Loucy (cell line): Measurements from ENCODE around the gene TMEM203.

Source experiments
- H2AFZ ChIP-seq: fragments of 200-600 bp; sonication (generic); 2 replicates; pipeline ENCODE4 v1.6.0; 2016; ENCODE audit warnings: antibody characterized with exemption, mild to moderate bottlenecking, low read length, moderate library complexity
- H3F3A ChIP-seq: fragments of 200-600 bp; 2 replicates; pipeline ENCODE4 v1.6.0; 2016; ENCODE audit warnings: antibody characterized with exemption, low read depth, mild to moderate bottlenecking
- H3K27me3 ChIP-seq: fragments of 200-600 bp; sonication (generic); 2 replicates; pipeline ENCODE4 v1.6.1; 2014; ENCODE audit warnings: low read length, mild to moderate bottlenecking; ENCODE audit not compliant: insufficient read depth, poor library complexity, severe bottlenecking
- H3K36me3 ChIP-seq: fragments of 200-600 bp; sonication (generic); 2 replicates; pipeline ENCODE4 v1.6.1; 2016; ENCODE audit warnings: low read length; ENCODE audit not compliant: insufficient read depth
- H3K4me1 ChIP-seq: fragments of 200-600 bp; sonication (generic); 2 replicates; pipeline ENCODE4 v1.5.1; 2014; ENCODE audit warnings: low read length, mild to moderate bottlenecking; ENCODE audit not compliant: insufficient read depth, poor library complexity, severe bottlenecking
- H3K4me2 ChIP-seq: fragments of 200-600 bp; sonication (generic); 2 replicates; pipeline ENCODE4 v1.6.0; 2014; ENCODE audit warnings: antibody characterized with exemption, low read length, low read depth, mild to moderate bottlenecking; ENCODE audit not compliant: poor library complexity, severe bottlenecking
- H3K4me3 ChIP-seq: fragments of 200-600 bp; sonication (generic); 2 replicates; pipeline ENCODE4 v1.5.1; 2014; ENCODE audit warnings: low read length, mild to moderate bottlenecking, mixed read lengths; ENCODE audit not compliant: poor library complexity, severe bottlenecking
- H3K79me2 ChIP-seq: fragments of 200-600 bp; sonication (generic); 2 replicates; pipeline ENCODE4 v1.6.1; 2014; ENCODE audit warnings: low read length; ENCODE audit not compliant: insufficient read depth
- H3K9ac ChIP-seq: fragments of 200-600 bp; sonication (generic); 2 replicates; pipeline ENCODE4 v1.6.0; 2014; ENCODE audit warnings: mild to moderate bottlenecking, low read depth, low read length, moderate library complexity; ENCODE audit not compliant: poor library complexity, severe bottlenecking
- H3K9me2 ChIP-seq: fragments of 200-600 bp; sonication (generic); replicated peaks from 2 replicates; pipeline ENCODE4 v1.6.1; 2016; ENCODE audit warnings: low read depth, low read length, mixed read lengths
- H3K9me3 ChIP-seq: fragments of 200-600 bp; sonication (generic); 2 replicates; pipeline ENCODE4 v1.6.1; 2014; ENCODE audit warnings: mild to moderate bottlenecking, antibody characterized with exemption, low read length, low read depth; ENCODE audit not compliant: insufficient read depth
- H4K20me1 ChIP-seq: fragments of 200-600 bp; sonication (generic); 2 replicates; pipeline ENCODE4 v1.6.0; 2014; ENCODE audit warnings: antibody characterized with exemption, low read length, mild to moderate bottlenecking; ENCODE audit not compliant: insufficient read depth, poor library complexity, severe bottlenecking
- EZH2phosphoT487 ChIP-seq: fragments of 200-600 bp; IDR thresholded peaks from 2 replicates; pipeline ENCODE4 v1.6.1; 2018; ENCODE audit warnings: antibody characterized with exemption, mild to moderate bottlenecking, moderate library complexity, borderline replicate concordance
- TF ChIP-seq, protein P1 (sequence below): fragments of 200-600 bp; sonication (generic); conservative IDR thresholded peaks from 2 replicates; pipeline ENCODE4 v1.5.1; 2014; ENCODE audit warnings: mild to moderate bottlenecking, antibody characterized with exemption, low read length

TMEM203 gene

GRCh38 chr9:137247135-137247915 is 41.9 kb upstream of the TMEM203 start:
- Histone ChIP-seq H3K27me3 (no peaks in the 10 kb centered on the region), H3F3A (no peaks in the 10 kb centered on the region), H2AFZ (no peak overlapping the region), H3K36me3 (peaks cover 15% of the 10 kb centered on the region; the same call in 1 of the 2 replicates), H3K9ac (no peak overlapping the region), H3K79me2 (peaks cover 17% of the 10 kb centered on the region), H3K9me2 (no peaks in the 10 kb centered on the region), H3K4me3 (no peak overlapping the region), H3K9me3 (no peaks in the 10 kb centered on the region), H4K20me1 (peaks cover 17% of the 10 kb centered on the region), H3K4me2 (no peak overlapping the region), H3K4me1 (peaks cover 15% of the 10 kb centered on the region)
- no peak for TF ChIP-seq EZH2phosphoT487
- TF ChIP-seq, protein P1, sequence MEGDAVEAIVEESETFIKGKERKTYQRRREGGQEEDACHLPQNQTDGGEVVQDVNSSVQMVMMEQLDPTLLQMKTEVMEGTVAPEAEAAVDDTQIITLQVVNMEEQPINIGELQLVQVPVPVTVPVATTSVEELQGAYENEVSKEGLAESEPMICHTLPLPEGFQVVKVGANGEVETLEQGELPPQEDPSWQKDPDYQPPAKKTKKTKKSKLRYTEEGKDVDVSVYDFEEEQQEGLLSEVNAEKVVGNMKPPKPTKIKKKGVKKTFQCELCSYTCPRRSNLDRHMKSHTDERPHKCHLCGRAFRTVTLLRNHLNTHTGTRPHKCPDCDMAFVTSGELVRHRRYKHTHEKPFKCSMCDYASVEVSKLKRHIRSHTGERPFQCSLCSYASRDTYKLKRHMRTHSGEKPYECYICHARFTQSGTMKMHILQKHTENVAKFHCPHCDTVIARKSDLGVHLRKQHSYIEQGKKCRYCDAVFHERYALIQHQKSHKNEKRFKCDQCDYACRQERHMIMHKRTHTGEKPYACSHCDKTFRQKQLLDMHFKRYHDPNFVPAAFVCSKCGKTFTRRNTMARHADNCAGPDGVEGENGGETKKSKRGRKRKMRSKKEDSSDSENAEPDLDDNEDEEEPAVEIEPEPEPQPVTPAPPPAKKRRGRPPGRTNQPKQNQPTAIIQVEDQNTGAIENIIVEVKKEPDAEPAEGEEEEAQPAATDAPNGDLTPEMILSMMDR = no peak

GRCh38 chr9:137245450-137246421 is 40.3 kb upstream of the TMEM203 start:
- no peak overlapping the region for H3K9ac ChIP-seq
- no peak overlapping the region for H3K4me3 ChIP-seq
- peaks cover 21% of the 10 kb centered on the region; the same call in 1 of the 2 replicates for H3K36me3 ChIP-seq
- no peak for TF ChIP-seq EZH2phosphoT487
- TF ChIP-seq, protein P1 = no peak
- peaks cover 24% of the 10 kb centered on the region for H4K20me1 ChIP-seq
- H3K4me2 ChIP-seq = no peak overlapping the region
- peaks cover 26% of the 10 kb centered on the region for H3K79me2 ChIP-seq
- no peaks in the 10 kb centered on the region for H3K27me3 ChIP-seq
- H3K9me3 ChIP-seq = no peaks in the 10 kb centered on the region
- H3K9me2 ChIP-seq = no peaks in the 10 kb centered on the region
- peaks cover 15% of the 10 kb centered on the region for H3K4me1 ChIP-seq
- H2AFZ ChIP-seq = no peak overlapping the region
- no peaks in the 10 kb centered on the region for H3F3A ChIP-seq

- no peaks in the 10 kb centered on the region for H3K9me3 ChIP-seq
- no peaks in the 10 kb centered on the region for H3K9me2 ChIP-seq
- H3K4me3 ChIP-seq = no peak overlapping the region
- peaks cover 21% of the 10 kb centered on the region; the same call in 1 of the 2 replicates for H3K36me3 ChIP-seq
- H3K4me2 ChIP-seq = no peak overlapping the region
- no peaks in the 10 kb centered on the region for H3K27me3 ChIP-seq
- H3F3A ChIP-seq = 0 out of 2 replicates have a peak, but pooled peaks cover 6% of the 10 kb centered on the region
- TF ChIP-seq, protein P1 = no peak
- TF ChIP-seq EZH2phosphoT487 = no peak
- no peak overlapping the region for H2AFZ ChIP-seq
- H4K20me1 ChIP-seq = peaks cover 24% of the 10 kb centered on the region
- peaks cover 15% of the 10 kb centered on the region for H3K4me1 ChIP-seq
- no peak overlapping the region for H3K9ac ChIP-seq
- peaks cover 27% of the 10 kb centered on the region for H3K79me2 ChIP-seq
These were observed 39.3 kb upstream of the TMEM203 start for GRCh38 chr9:137244486-137245449.
